NK-92 (cell line): ENCODE results near the gene PAIP2B.

Experiments used
- DNase-seq: peaks from one replicate; lab custom pipeline; 2025; ENCODE audit not compliant: unreplicated experiment; lab: John Stamatoyannopoulos, UW

PAIP2B gene

DNA sequence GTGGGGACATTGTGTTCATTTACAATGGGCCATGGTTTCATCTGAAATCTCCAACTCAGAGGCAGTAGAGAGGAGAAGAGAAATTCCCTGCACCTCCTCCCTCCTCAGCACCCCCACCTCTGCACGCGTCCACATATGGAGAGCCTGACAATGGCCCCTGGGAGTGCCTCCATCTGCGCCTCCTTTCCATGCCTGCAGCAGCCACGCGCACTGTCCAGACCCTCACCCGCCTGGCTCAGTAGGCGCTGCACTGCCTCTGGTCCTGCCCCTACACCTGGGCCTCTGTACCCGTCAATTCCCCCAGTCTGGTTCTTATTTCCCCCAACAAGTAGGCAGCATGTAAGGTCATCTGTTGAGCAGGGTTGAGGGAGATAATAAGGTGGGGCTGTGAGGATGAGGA is 72.6 kb downstream of the PAIP2B start:
- DNase-seq, result no peak

DNA sequence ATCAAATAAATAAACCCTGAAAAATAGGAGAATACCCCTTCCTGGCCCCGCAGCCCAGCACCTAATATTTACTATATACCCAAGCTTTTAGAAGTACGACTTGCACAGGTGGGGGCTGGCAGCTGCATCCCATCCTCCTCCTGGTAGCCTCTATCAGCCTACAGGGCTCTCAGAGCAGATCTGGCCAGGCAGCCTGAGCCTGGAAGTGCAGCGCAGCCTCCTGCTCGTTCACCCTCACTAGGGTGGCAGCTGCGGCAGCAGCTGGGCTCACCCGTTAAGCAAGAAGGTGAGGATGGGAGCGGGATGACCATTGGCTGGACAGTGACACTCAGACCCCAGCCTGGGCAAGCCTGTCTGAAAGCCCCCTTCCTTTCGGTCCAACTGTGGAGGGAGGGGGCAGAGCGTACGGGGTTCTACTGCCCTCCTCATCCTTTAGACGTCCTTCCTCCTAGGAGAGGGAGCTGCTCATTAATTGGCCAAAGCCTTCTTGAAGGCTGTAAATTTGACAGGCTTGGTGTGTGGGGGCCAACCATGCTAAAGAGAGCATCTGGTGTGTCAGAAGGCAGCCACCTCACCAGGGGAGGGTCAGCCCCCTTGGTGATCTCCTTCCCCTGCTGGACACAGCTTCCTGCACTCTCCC is 73.2 kb downstream of the PAIP2B start:
- no peak for DNase-seq

DNA sequence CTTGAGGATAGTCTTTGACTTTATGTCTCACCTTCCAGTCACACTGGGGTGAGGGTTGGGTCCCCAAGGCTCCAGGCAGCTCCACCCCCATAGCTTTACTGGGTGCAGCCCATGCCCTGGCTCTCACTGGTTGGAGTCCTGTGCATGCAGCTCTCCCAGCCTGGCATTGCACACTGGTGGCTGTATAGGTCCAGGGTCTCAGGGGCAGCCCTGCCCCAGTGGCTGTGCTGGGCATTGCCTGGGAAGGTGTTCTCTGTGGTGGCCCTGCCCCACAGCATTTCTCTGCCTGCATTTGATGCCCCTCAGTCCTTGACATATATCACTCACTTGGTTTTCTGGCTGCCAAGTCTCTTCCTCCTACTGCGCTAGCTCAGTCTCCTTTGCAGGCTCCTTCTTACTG is 75.3 kb downstream of the PAIP2B start:
- no peak for DNase-seq

DNA sequence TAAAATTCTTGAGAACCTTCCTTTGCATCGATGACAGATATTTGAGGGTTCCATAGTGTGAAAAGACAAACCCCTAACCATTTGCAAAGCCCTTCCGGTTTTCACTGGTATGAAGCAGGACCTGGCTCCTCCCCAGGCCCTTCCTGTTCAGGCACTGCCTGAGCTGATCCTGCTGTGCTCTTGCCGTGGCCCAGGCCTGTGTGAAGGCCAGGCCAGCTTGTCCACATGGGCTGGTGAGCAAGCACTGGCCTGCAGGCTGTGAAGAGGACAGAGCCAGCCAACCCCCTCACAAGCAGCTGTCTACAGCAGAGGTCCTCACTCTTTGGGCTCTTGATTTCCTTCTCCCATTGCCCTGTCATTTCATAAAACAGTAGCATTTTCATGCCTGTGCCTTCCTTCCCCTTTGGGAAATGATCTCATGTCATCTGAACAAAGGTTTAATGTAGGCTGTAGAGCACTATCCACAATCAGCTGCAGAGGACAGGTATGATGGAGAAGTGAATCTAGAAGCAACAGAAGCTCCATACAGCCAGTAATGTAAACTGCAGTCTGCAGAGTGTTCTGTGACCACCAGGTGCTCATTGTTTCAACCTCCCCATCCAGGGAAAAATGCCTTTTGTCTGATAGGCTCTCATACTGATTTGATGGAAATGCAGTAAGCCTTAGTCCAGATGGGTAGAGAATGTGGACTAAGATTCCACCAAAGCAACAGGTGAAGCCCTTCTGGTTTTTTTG is 76.7 kb downstream of the PAIP2B start:
- DNase-seq, result no peak

DNA sequence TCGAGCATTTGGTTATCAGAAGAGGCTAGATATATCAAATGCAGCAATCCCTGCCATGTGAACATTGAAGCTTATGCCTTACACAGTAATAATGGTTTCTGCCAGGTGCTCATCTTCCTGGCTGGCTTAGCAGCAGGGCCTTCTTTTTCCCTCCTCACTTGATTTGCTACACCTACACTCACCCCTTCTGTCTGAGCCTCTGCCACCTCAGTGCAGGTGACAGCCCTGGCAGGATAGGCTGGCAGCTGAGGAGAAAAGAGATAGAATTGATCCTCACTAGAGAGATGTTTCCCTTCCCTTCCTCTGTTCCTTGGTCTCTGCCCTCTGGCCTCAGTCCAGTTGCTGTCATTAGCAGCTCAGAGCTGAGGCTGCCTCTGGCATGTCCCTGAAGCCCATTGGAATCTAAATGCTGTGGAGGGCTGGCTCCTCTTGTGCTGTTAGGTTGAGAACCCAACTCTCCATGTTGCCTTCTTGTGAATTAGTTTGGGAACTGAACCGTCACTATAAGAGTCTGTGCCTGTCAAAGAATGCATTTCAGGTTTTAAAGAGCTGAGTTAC is 78.3 kb downstream of the PAIP2B start:
- no peak for DNase-seq

DNA sequence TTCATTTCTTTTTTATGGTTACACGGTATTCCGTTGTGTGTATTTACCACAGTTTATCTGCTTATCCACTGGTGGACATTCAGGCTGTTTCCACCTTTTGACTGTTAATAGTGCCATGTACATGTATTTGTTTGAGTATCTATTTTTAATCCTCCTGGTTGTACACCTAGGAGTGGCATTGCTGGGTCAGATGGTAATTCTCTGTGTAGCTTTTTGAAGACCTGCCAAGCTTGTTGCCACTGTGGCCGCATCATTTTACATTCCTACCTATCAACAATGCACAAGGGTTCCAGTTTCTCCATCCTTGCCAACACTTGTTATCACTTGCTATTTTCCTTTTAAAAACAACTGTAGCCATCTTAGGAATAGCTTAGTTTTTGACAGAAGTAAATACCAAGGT is 83.1 kb downstream of the PAIP2B start:
- DNase-seq, result no peak

DNA sequence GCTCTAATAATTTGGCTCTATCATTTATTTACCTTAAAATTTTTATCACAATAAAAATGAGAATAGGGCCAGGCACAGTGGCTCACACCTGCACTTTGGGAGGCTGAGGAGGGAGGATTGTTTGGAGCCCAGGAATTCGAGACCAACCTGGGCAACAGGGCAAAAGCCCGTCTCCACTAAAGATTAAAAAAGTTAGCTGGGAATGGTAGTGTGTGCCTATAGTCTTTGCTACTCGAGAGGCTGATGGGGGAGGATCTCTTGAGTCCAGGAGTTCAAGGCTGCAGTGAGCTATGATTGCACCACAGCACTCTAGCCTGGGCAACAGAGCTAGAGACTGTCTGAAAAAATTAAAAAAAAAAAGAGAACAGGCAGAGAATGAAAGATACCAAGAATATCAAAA is 90.7 kb downstream of the PAIP2B start:
- DNase-seq, result no peak

DNA sequence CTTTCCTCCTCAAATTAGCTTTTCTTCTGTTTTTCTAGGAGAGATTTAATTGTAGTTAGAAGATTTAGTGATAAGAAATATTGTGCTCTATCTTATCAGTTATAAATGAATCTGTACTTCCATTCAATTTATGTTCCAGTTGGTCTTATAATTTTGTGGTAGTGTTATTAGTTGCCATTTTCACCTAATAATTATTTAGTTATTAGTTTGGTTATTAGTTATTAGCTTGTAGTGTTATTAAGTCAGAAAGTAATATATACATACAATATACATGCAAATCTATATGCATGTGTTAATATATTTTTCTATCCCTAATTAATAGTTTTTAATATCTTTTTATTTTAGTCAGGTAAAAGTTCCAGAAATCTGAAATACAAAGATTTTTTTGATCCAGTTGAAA is 93.3 kb downstream of the PAIP2B start:
- no peak for DNase-seq
